Stimulated activated CD8-positive, alpha-beta memory T cell treated with anti-CD3 and anti-CD28 coated beads, Interleukin-4, amount 100 ng/mL, for 24 hours (primary cell): ENCODE measurements around the gene BMAL1.

Source experiments
- DNase-seq: peaks from one replicate; pipeline ENCODE4 v3.0.0-alpha.2; 2020; ENCODE audit warnings: low read depth

Gene BMAL1

GRCh38 chr11:13261591-13262061 lies 16.0 kb upstream of the BMAL1 start:
- DNase-seq = no peak

GRCh38 chr11:13262096-13262495 lies 15.5 kb upstream of the BMAL1 start:
- DNase-seq = no peak

DNA sequence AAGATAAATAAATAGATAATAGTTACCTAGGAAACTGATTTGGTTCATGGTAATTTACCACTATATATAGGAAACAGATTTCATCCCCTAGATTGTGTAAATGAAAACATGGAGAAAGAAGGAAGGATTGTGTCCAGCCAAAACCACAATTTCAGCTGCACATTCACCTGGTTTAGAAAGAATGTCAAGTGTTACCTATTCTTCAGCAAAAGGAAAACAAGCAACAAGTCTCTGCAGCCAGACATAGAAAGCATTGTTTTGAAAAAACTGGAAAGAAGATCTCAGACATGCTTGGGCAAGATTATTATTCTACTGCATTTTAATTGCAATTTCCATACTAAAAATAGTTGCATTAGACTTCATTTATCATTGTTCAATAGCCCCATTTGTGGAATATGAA lies 8.8 kb upstream of the BMAL1 start:
- no peak for DNase-seq

DNA sequence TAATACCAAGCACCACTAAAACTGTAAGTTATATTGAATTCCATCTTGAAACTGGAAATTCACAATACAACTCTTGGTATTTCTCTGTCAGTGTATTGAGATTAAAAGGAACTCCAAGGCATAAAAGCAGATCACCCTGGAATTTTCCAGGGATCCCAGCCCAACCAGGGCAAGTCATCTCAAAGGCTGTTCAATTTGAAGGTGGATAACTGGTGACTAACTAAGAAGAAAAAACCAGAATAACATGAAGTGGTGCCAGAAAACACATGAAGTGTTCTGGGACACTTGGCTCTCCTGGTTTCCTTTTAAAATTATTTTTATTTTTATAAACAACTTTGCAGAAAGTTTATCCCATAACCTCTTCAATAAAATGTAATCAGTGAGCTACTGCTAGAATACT lies 7.8 kb upstream of the BMAL1 start:
- DNase-seq = no peak

- DNase-seq = no peak
These were observed 6.4 kb upstream of the BMAL1 start for GRCh38 chr11:13271060-13271693.

GRCh38 chr11:13276454-13276831 lies 1.1 kb upstream of the BMAL1 start:
- no peak for DNase-seq

DNA sequence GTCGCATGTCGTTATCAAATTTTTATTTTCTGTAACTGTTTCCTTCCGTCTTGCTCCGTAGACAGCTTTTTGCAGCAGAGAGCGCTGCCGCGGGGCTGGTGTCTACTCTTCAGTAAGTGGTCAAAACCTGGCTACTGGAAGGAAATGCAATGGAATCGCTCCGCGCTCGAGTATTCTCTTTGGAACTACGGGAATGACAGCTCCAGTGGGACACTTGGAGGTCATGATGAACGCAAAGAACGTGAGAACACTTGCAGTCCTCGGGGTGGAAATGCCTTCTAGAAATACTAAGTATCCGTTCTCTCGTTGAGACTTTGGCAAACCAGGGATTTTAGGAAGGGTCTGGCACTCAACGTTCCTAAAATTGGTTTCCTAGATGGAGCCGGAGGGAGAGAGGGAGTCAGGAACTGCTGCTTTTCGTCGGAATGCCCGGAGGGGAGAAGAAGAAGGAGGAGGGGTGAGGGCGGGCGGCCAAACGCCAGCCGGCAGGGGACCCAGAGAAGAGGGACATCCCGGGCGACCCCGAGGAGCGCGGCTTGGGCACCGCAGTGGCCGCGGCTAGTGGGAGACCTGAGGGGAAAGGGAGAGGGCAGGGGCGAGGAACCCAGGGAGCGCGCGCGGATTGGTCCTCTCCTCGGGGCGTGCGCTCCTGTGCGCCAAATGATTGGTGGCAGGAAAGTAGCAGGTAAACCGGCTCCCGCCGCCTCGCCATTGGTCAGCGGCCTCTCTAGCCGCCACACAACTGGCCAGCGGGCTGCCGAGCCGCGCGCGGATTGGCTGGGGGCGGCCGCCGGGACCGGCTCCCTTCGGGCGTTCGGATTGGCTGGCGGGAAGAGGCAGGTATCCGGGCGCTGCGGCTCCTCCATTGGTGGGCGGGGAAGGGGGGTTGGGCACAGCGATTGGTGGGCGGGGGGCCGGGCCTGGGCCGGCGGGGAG lies 490 bp upstream of the BMAL1 start:
- peak; percentile 95 for DNase-seq

- DNase-seq = no peak
These were observed 1.3 kb downstream of the BMAL1 start for GRCh38 chr11:13278609-13279486.

DNA sequence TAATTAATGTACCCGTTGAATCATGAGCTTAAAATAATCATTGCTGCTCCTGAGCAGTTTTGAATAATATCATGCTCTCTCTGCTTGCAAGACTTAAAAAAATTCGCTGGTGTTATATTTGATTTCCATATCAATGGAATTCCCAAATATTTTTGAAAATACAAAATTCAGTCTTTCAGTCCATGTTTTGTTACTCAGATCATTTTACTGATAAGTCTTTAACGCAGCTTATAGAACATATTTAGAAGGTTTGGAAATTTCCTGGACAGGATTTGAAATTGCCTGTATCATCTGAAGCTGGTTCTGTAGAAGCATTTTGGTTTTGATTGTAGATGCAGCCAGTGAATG lies 1.9 kb downstream of the BMAL1 start:
- no peak for DNase-seq

GRCh38 chr11:13280092-13280722 lies 2.6 kb downstream of the BMAL1 start:
- no peak for DNase-seq

DNA sequence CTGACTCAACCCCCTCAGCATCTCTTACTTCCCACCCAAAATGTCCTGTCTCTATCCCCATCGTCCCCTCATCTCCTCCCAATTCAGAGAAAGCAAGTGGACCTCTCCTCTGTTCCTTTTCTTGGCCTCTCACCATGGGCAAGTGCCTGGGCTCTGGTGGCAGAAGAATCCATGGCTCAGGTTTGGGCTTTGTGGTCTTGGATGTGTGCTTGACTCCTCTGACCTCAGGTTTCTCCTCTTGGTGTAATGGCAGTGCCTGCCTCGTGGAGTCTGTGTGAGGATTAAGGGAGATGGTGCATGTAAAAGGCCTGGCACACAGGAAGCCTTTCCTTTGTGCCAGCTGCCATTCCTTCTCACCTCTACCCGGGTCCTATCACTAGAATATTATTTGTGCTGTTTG lies 3.2 kb downstream of the BMAL1 start:
- no peak for DNase-seq

DNA sequence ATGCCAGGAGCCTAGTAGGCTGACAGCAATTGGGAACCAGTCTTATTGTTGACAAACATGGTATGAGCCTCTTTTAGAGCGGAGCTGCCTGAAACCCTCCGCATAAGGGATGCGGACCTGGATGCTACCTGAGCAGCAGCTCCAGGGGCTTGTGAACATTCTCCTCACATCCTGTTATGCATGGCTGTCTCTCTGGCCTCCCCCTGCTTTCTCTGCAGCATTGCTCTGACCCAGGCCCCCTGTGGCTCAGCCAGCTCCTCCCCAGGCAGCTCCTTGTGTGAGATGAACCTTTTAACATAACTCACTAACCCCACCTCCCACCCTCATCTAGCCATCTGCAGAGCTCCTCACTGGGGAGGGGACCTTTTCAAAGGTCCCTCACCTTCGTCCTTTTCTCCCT lies 6.0 kb downstream of the BMAL1 start:
- DNase-seq = no peak

DNA sequence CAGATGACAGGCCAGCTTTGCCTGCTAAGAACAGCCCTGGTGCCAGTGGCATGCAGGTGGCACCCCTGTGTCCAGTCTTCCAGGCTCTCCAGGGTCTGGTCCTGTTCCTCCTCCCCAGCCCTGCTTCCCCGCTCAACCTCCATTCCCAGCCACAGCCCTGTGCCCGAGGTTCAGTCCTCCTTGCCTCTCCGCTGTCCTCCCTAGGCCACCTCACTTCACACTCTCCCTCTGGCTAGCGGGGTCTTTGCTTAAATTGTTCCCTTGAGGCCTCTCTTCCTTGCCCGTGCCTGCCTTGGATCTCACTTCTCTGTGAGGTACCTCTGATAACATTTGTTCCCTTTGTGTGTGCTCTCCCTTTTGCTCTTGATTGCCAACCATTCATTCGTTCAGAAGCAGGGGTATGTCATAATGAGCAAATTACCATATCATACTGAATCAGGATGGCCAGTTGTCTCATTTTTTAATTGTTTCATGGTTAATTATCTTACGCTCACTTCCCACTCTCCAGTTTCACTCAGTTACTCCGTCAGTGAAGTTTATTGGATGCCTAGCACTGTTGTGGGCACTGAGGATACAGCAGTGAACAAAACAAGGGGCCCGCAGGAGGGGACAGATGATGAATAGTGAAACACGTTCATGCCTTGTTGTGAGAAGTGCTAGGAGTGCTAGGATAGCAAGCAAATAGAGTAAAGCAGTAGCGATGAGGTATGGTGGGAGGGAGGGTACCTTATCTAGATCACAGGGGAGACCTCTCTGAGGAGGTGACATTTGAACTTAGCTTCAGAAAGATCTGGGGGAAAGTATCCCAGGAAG lies 7.4 kb downstream of the BMAL1 start:
- DNase-seq = no peak

DNA sequence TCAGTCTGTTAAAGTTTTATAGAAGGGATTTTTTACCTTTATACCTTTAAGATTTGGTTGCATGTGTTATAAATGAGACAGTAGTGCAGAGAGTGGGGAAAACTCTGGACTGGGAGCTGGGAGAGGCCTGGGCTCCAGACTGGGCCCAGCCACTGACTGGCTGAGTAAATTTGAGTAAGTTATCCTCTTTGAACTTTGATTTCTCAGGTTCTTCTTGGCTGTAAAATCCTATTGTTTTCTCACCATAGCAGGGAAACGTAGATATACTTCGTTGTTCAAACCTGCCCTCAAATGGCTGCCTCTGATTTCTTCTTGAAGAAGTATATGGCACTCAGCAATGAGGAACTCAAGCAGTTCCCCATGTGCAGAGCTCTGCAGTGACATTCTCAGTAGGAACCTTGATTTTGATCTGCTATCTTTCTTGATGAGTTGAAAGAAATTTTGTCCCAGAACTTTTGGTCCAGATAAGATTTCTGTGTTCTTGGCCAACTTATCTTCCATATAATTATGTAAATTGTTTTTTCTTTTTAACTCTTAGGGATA lies 8.8 kb downstream of the BMAL1 start:
- no peak for DNase-seq

- no peak for DNase-seq
These were observed 9.4 kb downstream of the BMAL1 start for GRCh38 chr11:13287036-13287435.

GRCh38 chr11:13287681-13288080 lies 10.1 kb downstream of the BMAL1 start:
- DNase-seq = no peak

- no peak for DNase-seq
These were observed 10.9 kb downstream of the BMAL1 start for GRCh38 chr11:13288375-13289029.

- no peak for DNase-seq
These were observed 11.5 kb downstream of the BMAL1 start for GRCh38 chr11:13289081-13289480.

GRCh38 chr11:13290221-13290980 lies 12.8 kb downstream of the BMAL1 start:
- DNase-seq = no peak

DNA sequence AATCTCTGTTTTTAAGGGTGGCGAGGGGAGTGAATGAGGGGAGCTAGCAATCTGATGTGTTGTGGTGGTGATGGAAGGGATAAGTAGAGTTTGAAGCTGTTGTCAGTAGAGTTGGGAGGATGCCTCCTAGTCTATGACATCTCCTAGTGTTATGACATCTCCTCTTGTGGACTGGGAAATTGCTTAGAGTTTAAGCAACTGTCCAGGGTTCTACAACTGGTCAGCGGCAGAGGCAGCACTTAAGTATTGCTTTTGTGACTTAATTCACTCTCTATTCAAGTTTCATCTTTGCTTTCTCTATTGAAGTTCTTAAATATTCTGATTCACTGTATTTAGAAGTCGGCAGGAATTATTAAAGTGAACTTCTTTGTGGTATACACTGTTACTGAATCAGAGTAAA lies 13.8 kb downstream of the BMAL1 start:
- no peak for DNase-seq
